ENCODE data around the gene GAB4. TPM values are rescaled to one million over a fixed set of nuclear protein-coding genes. Genes with fewer than 3 reads are reported as not detected.

The GAB4 gene
- total and polyA plus RNA-seq, 7 experiments from 2014 or later = 0.22 to 0.61 TPM; not detected in 5

DNA sequence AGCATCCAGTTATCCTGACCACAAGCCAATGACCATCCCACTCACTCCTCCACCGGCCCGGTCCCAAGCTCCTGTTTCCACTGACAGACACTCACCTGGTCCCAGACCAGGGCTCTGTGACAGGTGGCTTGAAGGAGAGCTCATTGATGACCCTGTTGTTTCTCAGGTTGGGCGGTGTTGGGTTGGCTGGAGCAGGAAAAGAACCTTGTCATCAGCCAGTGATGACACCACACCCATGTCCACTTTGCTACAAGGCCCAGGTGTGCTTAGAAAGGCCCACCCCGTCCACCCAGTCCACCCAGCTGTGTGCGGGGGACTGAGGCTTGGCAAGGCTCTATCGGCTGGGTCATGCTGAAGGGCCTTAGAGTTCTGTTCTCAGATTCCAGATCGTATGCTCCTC lies 42.9 kb downstream of the GAB4 start:
- intact Hi-C loops (cut with micrococcal nuclease) = no loop called here
- no peak for DNase-seq
- H3K4me3 ChIP-seq (ENCODE audit: low read length) = no peak overlapping the region
- CTCF ChIA-PET = interaction anchor here (1.1 kb wide), 1 partner anchor 50 kb away, joined by 3 read pairs; no protein-coding TSS in a partner anchor
- Mint-ChIP-seq H3K27me3 (no peaks in the 10 kb centered on the region), H3K4me3 (no peak overlapping the region), H3K36me3 (no peaks in the 10 kb centered on the region), H3K9me3 (peaks cover 0 to 2% (median 0%) of the 10 kb centered on the region in 11 donors), H3K27ac (no peak overlapping the region), H3K4me1 (peaks cover 0 to 7% (median 3%) of the 10 kb centered on the region in 7 donors)
- no peak overlapping the region for H3K27ac ChIP-seq (ENCODE audit: low read depth, low read length)
- POLR2A ChIA-PET = no interaction called here
- no peaks in the 10 kb centered on the region for H3K9me3 ChIP-seq (ENCODE audit: control insufficient read depth in 2 of 3, low read length in 3 of 3)
- ATAC-seq = no peak
- no peaks in the 10 kb centered on the region for H3K27me3 ChIP-seq (ENCODE audit: control insufficient read depth in 2 of 2, insufficient read depth in 2 of 2, low read length in 2 of 2)
- no peaks in the 10 kb centered on the region for H3K36me3 ChIP-seq (ENCODE audit: control insufficient read depth in 2 of 3, insufficient read depth in 3 of 3, low read length in 3 of 3)
- no peaks in the 10 kb centered on the region for H3K4me1 ChIP-seq (ENCODE audit: control insufficient read depth in 2 of 2, insufficient read depth in 2 of 2, low read length in 2 of 2)

DNA sequence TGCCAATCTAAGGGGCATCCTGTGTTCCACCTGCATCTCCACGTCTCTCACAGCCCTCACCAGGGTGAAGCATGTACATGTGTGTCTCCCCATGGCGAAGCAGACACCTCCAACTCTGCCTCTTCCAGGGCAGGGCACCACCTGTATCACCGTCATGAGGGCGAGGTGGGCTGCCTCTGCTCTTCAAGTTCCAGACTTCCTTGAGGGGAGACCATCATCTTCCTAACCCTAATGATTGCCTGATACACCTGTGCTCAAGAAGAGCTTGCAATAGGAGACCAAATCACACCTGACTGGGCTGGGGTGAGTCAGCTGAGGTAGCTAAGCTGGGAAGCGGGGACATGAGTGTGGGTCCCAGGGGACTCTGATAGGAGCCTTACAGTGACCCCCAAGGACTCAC lies 43.7 kb downstream of the GAB4 start:
- CTCF ChIA-PET = no interaction called here

DNA sequence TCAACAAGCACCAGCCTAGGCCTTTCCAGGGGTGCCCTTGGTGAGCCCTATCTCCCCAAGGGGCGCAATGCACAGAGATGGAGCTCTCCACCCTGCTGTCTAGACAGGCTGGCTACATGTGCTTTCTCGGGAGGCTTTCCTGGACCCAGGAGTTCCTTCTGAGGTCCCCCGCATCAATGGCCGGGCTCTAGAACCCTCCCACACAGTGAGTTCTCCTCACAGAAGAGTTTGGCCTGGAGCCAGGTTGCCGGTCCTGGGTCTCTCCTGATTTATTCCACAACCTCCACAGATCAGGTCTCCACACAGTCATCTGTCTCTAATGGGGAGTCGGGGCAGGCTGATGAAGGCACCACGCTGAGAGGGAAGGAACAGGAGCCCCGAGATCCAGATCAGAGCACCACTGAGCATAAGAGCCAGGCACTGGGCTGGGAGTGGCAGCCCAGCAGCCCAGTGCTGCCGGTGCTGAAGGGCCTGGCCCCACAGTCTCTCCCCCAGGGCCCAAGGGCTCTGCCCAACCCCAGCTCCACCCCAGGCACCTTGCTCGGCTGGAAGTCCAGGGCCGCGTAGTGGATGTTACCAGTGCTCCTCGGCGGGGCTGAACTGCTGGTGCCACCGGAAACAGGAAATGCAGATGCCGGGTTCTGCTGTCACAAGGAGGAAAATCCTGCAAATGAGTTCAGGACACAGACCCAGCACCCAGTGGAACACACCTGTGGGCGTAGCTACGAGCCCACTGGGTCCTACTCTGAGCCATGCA lies 44.7 kb downstream of the GAB4 start:
- Mint-ChIP-seq H3K27ac (no peak overlapping the region), H3K9me3 (no peaks in the 10 kb centered on the region), H3K27me3 (no peaks in the 10 kb centered on the region), H3K4me1 (peaks cover 0 to 4% (median 0%) of the 10 kb centered on the region in 7 donors), H3K4me3 (no peak overlapping the region), H3K36me3 (no peaks in the 10 kb centered on the region)
- Histone ChIP-seq H3K36me3 (ENCODE audit: control insufficient read depth in 2 of 3, insufficient read depth in 3 of 3, low read length in 3 of 3) (no peaks in the 10 kb centered on the region), H3K4me3 (ENCODE audit: low read length) (no peak overlapping the region), H3K27ac (ENCODE audit: low read depth, low read length) (no peak overlapping the region), H3K9me3 (ENCODE audit: control insufficient read depth in 2 of 3, low read length in 3 of 3) (no peaks in the 10 kb centered on the region), H3K27me3 (ENCODE audit: control insufficient read depth in 2 of 2, insufficient read depth in 2 of 2, low read length in 2 of 2) (no peaks in the 10 kb centered on the region), H3K4me1 (ENCODE audit: control insufficient read depth in 2 of 2, insufficient read depth in 2 of 2, low read length in 2 of 2) (no peaks in the 10 kb centered on the region)
- intact Hi-C loops (cut with micrococcal nuclease) = no loop called here
- no peak for ATAC-seq
- ChIA-PET CTCF (no interaction called here), POLR2A (no interaction called here)
- DNase-seq = no peak

More for the DNA sequence above, 43.7 kb downstream of the GAB4 start:
- Mint-ChIP-seq H3K36me3 (no peaks in the 10 kb centered on the region), H3K27me3 (no peaks in the 10 kb centered on the region), H3K4me1 (peaks cover 0 to 4% (median 0%) of the 10 kb centered on the region in 7 donors), H3K27ac (peak overlapping the region in 1 of 9 donors; percentile 81), H3K9me3 (peaks cover 0 to 2% (median 0%) of the 10 kb centered on the region in 11 donors), H3K4me3 (no peak overlapping the region)
- no peaks in the 10 kb centered on the region for H3K36me3 ChIP-seq (ENCODE audit: control insufficient read depth in 2 of 3, insufficient read depth in 3 of 3, low read length in 3 of 3)
- intact Hi-C loops (cut with micrococcal nuclease) = no loop called here
- no peak overlapping the region for H3K4me3 ChIP-seq (ENCODE audit: low read length)
- DNase-seq (no peak), ATAC-seq (no peak)
- POLR2A ChIA-PET = no interaction called here
- no peaks in the 10 kb centered on the region for H3K9me3 ChIP-seq (ENCODE audit: control insufficient read depth in 2 of 3, low read length in 3 of 3)
- H3K27ac ChIP-seq (ENCODE audit: low read depth, low read length) = no peak overlapping the region
- no peaks in the 10 kb centered on the region for H3K4me1 ChIP-seq (ENCODE audit: control insufficient read depth in 2 of 2, insufficient read depth in 2 of 2, low read length in 2 of 2)
- no peaks in the 10 kb centered on the region for H3K27me3 ChIP-seq (ENCODE audit: control insufficient read depth in 2 of 2, insufficient read depth in 2 of 2, low read length in 2 of 2)

DNA sequence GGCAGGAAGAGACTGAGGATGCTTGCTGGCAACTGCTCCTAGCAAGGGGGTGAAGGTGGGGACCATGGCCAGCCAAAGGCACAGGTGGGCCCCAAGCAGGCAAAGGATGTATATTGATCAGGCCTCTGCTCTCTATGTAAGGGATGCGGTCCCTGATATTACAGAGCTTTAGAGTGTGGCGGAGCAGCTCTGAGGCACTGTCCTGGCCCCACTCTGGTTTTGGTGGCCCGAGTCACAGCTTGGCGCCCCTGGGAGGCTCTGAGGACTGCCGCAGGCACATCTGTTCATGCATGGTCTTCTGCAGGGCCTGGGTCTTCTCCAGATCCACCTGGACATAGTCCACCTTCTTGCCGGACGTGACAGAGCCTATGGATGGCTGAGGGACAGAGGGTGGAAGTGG lies 45.5 kb downstream of the GAB4 start:
- peaks cover 0 to 4% (median 0%) of the 10 kb centered on the region in 7 donors for H3K4me1 Mint-ChIP-seq
- no peak overlapping the region for H3K27ac Mint-ChIP-seq
- Histone ChIP-seq H3K36me3 (ENCODE audit: control insufficient read depth in 2 of 3, insufficient read depth in 3 of 3, low read length in 3 of 3) (no peaks in the 10 kb centered on the region), H3K27me3 (ENCODE audit: control insufficient read depth in 2 of 2, insufficient read depth in 2 of 2, low read length in 2 of 2) (no peaks in the 10 kb centered on the region), H3K4me1 (ENCODE audit: control insufficient read depth in 2 of 2, insufficient read depth in 2 of 2, low read length in 2 of 2) (no peaks in the 10 kb centered on the region), H3K27ac (ENCODE audit: low read depth, low read length) (no peak overlapping the region), H3K9me3 (ENCODE audit: control insufficient read depth in 2 of 3, low read length in 3 of 3) (no peaks in the 10 kb centered on the region), H3K4me3 (ENCODE audit: low read length) (no peak overlapping the region)
- no peak for DNase-seq
- no peaks in the 10 kb centered on the region for H3K36me3 Mint-ChIP-seq
- intact Hi-C loops (cut with micrococcal nuclease) = no loop called here
- ChIA-PET CTCF (no interaction called here), POLR2A (no interaction called here)
- H3K9me3 Mint-ChIP-seq = no peaks in the 10 kb centered on the region
- no peak for ATAC-seq
- H3K4me3 Mint-ChIP-seq = no peak overlapping the region
- H3K27me3 Mint-ChIP-seq = no peaks in the 10 kb centered on the region

DNA sequence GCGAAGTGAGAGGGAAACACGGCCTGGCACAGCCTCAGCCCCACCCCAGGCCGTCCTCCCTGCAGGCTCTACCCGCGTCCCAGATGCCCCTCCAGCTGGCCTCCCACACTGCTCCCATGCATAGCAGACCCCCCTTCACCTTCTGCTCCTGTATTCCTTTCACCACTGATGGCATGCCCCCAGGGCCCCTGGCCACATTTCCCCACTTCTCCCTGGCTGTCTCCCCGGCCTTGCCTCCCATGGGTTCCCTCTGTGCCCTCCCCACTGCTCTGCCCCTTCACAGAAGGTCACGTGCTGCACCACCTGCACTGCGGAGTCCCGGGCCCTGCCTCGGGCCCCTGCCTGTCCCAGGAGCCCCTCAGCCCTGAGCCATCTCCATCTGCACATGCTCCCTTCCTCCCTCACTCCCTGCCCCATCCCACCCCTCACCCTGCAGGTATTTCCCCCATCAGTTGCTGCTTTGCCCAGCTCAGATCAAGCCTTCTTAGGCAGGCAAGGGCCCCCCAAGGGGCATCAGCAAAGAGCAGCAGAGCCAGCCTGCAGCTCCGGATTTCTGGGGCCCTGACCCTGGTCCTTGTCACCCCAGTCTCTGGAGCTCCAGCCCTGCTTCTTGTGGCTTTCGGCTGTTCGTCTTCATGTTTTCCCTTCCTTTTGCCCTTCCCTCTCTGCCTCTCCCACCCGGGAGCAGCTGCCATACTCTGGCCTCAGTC lies 46.4 kb downstream of the GAB4 start:
- no peak overlapping the region for H3K27ac Mint-ChIP-seq
- Histone ChIP-seq H3K27me3 (ENCODE audit: control insufficient read depth in 2 of 2, insufficient read depth in 2 of 2, low read length in 2 of 2) (no peaks in the 10 kb centered on the region), H3K36me3 (ENCODE audit: control insufficient read depth in 2 of 3, insufficient read depth in 3 of 3, low read length in 3 of 3) (no peaks in the 10 kb centered on the region), H3K4me3 (ENCODE audit: low read length) (no peak overlapping the region), H3K9me3 (ENCODE audit: control insufficient read depth in 2 of 3, low read length in 3 of 3) (no peaks in the 10 kb centered on the region), H3K4me1 (ENCODE audit: control insufficient read depth in 2 of 2, insufficient read depth in 2 of 2, low read length in 2 of 2) (no peaks in the 10 kb centered on the region), H3K27ac (ENCODE audit: low read depth, low read length) (no peak overlapping the region)
- H3K4me1 Mint-ChIP-seq = peaks cover 0 to 4% (median 0%) of the 10 kb centered on the region in 7 donors
- H3K9me3 Mint-ChIP-seq = no peaks in the 10 kb centered on the region
- no peak for DNase-seq
- CTCF ChIA-PET = no interaction called here
- ATAC-seq = no peak
- H3K36me3 Mint-ChIP-seq = no peaks in the 10 kb centered on the region
- H3K27me3 Mint-ChIP-seq = no peaks in the 10 kb centered on the region
- intact Hi-C loops (cut with micrococcal nuclease) = no loop called here
- no peak overlapping the region for H3K4me3 Mint-ChIP-seq
- POLR2A ChIA-PET = interaction anchor here (0.6 kb wide), 1 partner anchor 80 kb away, joined by 4 read pairs; no protein-coding TSS in a partner anchor

DNA sequence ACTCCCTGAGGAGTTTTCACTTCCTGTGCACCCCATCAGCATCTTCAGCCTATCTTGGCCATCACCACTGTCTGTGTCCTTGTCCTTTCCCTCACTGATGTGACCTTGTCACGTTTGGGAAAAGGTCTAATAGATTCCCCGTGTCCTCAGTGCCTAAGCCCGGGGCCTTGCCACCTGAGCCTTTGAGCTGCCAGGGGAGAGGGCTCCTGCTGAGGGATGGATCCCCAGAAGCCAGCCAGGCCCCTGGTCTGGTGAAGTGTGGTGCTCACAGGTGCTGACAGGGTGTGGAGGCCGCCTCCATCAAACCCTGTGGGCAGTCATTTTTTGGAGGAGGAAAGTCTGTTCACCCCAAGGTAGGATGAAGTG lies 47.2 kb downstream of the GAB4 start:
- CTCF ChIA-PET = no interaction called here
- H3K36me3 Mint-ChIP-seq = no peaks in the 10 kb centered on the region
- peaks cover 0 to 3% (median 2%) of the 10 kb centered on the region in 7 donors for H3K4me1 Mint-ChIP-seq
- Histone ChIP-seq H3K27ac (ENCODE audit: low read depth, low read length) (no peak overlapping the region), H3K36me3 (ENCODE audit: control insufficient read depth in 2 of 3, insufficient read depth in 3 of 3, low read length in 3 of 3) (no peaks in the 10 kb centered on the region), H3K9me3 (ENCODE audit: control insufficient read depth in 2 of 3, low read length in 3 of 3) (no peaks in the 10 kb centered on the region), H3K27me3 (ENCODE audit: control insufficient read depth in 2 of 2, insufficient read depth in 2 of 2, low read length in 2 of 2) (no peaks in the 10 kb centered on the region), H3K4me1 (ENCODE audit: control insufficient read depth in 2 of 2, insufficient read depth in 2 of 2, low read length in 2 of 2) (no peaks in the 10 kb centered on the region), H3K4me3 (ENCODE audit: low read length) (no peak overlapping the region)
- POLR2A ChIA-PET = no interaction called here
- H3K27ac Mint-ChIP-seq = no peak overlapping the region
- no peaks in the 10 kb centered on the region for H3K27me3 Mint-ChIP-seq
- intact Hi-C loops (cut with micrococcal nuclease) = no loop called here
- no peak for ATAC-seq
- no peak for DNase-seq
- no peak overlapping the region for H3K4me3 Mint-ChIP-seq
- H3K9me3 Mint-ChIP-seq = no peaks in the 10 kb centered on the region

All from naive thymus-derived CD4-positive, alpha-beta T cell (primary cell).